GM18951 (cell line): ENCODE data around the gene KLF11.
"Not testable (repeated sequence)": the region's sequence is repeated elsewhere in the genome, so short reads cannot be mapped to it uniquely, and the experiment has no call there.

Experiments used
- POLR2A ChIP-seq: IDR thresholded peaks from 4 replicates; pipeline ENCODE4 v1.6.1; 2011; ENCODE audit warnings: mild to moderate bottlenecking; ENCODE audit not compliant: insufficient read length, insufficient read depth; ENCODE audit errors: extremely low read depth
- in situ Hi-C: fragments of 300-500 bp; cut with MboI; formaldehyde crosslinking; loops from one replicate; pipeline ENCODE4 v1.12.0; 2022; ENCODE audit warnings: low sequenced_read_pairs, mixed read lengths, inconsistent platforms; ENCODE audit not compliant: unreplicated experiment

Gene KLF11

DNA sequence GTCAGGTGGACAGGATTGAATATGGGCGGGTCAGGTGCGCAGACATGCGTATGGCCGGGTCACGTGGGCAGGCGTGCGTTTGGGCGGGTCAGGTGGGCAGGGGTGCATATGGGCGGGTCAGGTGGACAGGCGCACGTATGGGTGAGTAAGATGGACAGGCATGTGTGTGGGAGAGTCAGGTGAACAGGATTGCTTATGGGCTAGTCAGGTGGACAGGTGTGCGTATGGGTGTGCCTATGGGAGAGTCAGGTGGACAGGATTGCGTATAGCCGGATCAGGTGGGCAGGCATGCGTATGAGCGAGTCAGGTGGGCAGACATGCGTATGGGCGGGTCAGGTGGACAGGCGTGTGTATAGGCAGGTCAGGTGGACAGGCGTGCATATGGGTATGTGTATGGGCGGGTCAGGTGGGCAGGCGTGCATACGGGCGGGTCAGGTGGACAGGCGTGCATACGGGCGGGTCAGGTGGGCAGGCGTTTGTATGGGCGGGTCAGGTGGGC, 30.3 kb upstream of the KLF11 start:
- in situ Hi-C loops = no loop called here
- TF ChIP-seq POLR2A = no peak

DNA sequence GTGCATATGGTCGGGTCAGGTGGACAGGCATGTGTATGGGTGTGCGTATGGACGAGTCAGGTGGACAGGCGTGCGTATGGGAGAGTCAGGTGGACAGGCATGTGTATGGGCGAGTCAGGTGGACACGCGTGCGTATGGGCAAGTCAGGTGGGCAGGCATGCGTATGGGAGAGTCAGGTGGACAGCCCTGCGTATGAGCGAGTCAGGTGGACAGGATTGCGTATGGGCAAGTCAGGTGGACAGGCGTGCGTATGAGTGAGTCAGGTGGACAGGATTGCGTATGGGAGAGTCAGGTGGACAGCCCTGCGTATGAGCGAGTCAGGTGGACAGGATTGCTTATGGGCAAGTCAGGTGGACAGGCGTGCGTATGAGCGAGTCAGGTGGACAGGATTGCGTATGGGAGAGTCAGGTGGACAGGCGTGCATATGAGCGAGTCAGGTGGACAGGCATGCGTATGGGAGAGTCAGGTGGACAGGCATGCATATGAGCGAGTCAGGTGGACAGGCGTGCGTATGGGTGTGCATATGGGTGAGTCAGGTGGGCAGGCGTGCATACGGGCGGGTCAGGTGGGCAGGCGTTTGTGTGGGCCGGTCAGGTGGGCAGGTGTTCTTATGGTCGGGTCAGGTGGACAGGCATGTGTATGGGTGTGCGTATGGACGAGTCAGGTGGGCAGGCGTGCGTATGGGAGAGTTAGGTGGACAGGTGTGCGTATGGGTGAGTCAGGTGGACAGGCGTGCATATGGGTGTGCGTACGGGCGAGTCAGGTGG, 29.5 kb upstream of the KLF11 start:
- in situ Hi-C loops = not testable (repeated sequence)

DNA sequence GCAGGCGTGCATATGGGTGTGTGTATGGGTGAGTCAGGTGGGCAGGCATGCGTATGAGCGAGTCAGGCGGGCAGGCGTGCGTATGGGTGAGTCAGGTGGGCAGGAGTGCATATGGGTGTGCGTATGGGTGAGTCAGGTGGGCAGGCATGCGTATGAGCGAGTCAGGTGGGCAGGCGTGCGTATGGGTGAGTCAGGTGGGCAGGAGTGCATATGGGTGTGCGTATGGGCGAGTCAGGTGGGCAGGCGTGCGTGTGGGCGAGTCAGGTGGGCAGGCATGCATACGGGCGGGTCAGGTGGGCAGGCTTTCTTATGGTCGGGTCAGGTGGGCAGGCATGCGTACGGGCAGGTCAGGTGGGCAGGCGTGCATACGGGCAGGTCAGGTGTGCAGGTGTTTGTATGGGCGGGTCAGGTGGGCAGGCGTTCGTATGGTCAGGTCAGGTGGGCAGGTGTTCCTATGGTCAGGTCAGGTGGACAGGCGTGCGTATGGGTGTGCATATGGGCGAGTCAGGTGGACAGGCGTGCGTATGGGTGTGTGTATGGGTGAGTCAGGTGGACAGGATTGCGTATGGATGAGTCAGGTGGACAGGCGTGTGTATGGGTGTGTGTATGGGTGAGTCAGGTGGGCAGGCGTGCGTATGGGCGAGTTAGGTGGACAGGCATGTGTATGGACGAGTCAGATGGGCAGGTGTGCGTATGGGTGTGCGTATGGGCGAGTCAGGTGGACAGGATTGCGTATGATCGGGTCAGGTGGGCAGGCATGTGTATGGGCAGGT, 28.7 kb upstream of the KLF11 start:
- in situ Hi-C loops = no loop called here
- no peak for TF ChIP-seq POLR2A

DNA sequence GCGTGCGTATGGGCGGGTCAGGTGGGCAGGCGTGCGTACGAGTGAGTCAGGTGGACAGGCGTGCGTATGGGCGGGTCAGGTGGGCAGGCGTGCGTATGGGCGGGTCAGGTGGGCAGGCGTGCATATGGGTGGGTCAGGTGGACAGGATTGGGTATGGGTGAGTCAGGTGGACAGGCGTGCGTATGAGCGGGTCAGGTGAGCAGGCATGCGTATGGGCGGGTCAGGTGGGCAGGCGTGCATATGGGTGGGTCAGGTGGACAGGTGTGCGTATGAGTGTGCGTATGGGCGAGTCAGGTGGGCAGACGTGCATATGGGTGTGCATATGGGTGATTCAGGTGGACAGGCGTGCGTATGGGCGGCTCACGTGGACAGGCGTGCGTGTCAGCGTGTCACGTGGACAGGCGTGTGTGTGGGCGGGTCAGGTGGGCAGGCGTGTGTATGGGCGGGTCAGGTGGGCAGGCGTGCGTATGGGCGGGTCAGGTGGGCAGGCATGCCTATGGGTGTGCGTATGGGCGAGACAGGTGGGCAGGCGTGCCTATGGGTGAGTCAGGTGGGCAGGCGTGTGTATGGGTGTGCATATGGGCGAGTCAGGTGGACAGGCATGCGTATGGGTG, 27.9 kb upstream of the KLF11 start:
- in situ Hi-C loops = not testable (repeated sequence)

DNA sequence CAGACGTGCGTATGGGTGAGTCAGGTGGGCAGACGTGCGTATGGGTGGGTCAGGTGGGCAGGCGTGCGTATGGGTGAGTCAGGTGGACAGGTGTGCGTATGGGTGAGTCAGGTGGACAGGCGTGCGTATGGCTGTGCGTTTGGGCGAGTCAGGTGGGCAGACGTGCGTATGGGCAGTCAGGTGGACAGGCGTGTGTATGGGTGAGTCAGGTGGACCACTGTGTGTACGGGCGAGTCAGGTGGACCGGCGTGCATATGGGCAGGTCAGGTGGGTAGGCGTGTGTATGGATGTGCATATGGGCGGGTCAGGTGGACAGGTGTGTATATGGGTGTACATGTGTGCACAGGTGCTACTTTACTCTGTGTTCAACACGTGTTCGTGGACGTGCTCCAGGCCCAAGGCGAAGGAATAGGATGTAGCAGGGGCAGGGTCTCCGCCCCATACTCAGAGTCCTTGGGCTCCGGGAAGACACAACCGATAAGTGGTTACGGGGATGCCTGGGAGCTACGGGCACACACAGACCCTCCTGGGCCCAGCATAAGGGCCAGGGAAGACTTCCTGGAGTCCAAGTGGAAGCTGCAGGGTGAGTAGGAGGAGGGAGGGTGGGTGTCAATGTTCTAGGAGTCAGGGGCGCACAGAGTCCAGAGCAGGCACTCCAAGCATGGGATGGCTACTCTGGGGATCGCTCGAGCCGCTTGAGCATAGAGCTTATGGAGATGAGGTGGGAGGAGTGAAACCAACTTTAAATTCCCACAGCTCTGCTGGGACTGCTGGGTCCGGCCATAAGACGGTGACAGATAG, 27.1 kb upstream of the KLF11 start:
- no peak for TF ChIP-seq POLR2A
- in situ Hi-C loops = no loop called here

DNA sequence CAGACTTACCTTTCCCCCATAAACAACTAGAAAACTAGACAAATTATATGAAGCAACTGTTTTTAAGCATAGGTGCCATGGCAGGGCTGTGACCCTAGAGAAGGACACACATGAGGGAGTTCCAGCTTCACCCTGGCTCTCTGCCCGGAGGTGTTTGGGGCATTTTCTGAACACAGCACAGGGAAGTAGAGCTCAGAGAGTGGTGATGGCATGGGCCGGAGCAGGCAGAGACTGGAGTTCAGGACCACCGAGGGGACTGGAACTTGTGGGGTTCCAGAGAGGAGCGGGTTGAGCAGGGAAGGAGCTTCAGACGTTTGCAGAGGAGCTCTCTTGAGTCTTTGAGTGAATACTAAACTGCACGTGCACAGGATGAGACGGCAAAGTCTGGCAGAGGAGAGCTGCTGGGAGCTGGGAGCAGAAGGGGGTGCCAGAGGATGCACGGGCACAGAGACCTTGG, 26.5 kb upstream of the KLF11 start:
- TF ChIP-seq POLR2A = no peak
- in situ Hi-C loops = no loop called here

DNA sequence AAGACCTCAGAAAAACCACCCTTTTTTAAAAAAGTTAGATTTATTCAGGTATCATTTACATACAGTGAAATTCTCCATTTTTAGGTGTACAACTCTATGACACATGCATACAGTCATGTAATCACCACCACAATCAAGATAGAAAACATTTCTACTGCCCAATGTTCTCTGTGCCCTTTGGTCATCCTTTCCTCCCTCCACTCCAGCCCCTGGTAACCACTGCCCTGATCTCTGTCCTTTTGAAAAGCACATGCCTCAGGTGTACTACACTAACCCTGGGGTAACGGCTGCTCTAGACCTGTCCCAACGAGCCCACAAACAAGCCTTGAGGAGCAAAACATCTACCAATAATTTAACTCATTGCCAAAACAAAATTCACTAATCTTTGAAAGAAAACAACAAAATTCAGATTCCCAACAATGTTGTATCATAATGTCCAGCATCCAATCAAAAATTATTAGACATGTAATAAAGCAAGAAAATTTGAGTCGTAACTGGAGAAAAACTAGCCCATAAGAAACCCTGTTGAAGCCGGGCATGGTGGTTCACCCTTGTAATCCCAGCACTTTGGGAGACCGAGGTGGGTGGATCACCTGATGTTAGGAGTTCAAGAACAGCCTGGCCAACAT, 25.9 kb upstream of the KLF11 start:
- TF ChIP-seq POLR2A = no peak
- in situ Hi-C loops = no loop called here

DNA sequence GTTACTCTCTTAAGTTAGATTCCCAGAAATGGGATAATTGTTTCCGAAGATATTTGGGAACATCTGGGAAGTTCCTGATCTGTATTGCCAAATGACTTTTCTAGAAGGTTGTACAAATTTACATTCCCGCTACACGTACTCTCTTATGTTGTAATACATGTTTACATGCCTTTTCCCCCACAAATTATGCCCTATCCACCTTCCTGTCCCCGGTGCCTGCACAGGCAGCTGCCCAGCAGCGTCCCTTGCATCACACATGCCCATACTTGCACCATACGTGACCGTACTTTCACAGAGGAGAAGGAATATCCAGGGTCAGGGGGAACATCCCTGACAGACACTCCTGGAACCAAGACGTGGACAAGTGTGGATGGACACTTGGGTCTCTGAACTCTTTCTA, 24.2 kb upstream of the KLF11 start:
- in situ Hi-C loops = no loop called here
- TF ChIP-seq POLR2A = no peak

DNA sequence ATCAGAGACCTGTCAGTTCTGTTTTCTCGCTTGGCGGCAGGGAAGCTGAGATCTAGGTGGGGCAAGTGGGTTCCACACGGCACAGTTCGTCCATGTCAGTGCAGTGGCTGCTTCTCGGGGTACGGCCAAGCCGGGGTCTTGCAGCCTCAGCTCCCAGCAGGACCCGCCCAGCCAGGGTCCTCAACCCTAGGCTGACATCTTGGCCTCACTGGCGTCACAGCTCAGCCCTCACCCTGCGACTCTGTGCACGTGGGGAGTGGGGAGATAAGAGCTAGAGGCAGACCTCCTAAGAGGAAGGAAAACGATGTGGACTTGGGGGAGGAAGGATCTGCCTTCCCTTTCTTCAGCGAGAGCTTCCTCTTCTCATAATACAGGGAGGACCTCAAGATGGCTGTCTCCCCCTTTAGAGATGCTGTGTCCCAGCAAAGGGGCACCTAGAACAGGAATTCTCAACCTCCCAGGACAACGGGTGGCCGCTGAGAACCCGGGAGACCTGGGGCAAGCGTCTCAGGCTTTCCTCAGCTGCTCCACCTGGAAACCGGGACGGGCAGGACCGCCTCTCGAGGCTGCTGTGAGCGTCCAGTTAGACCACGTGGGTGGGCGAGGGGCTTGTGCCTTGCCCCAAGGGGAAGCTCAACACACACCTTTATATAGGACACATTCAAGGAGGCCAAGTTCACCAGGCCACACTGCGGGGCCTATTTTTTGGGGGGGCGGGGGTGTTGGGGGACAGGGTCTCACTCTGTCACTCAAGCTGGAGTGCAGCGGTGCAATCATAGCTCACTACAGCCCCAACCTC, 23.5 kb upstream of the KLF11 start:
- TF ChIP-seq POLR2A = no peak
- in situ Hi-C loops = no loop called here

DNA sequence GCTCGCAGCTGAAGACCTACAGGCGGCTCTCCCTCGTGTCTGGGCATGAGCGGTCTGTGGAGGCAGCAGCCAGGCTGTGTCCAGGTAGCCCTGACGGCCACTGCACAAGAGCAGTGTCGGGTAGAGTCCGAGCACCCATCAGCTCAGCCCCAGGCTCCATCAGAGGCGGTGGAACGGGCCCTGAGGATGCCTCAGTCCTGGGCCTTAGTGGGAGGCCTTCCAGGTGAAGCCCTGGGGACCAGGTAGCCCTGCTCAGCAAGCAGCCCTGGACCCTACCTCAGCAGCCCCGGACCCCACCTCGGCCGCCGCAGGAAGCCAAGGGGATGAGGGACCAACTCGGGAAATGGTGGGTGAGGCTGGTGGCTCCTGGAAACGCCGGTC, 21.3 kb upstream of the KLF11 start:
- in situ Hi-C loops = no loop called here
- no peak for TF ChIP-seq POLR2A

DNA sequence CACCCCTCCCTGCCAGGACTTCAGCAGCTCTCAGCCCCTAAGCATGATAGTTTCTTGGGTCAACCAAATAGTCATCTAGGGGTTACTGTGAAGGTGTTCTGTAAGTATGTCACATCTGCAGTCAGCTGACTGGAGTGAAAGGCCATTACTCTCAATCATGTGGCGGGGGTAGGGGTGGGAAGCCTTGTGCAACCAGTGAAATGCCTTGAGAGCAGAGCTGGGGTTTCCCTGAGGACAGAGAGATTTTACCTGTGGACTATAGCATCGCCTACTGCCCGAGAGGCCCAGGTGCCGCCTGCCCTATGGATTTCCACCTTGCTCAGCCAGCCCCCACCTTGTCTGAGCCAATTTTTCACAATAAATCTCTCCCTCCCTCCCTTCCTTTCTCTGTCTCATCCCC, 20.9 kb upstream of the KLF11 start:
- no peak for TF ChIP-seq POLR2A
- in situ Hi-C loops = no loop called here
